Measurements from ENCODE around the gene TLX3. TPM values are rescaled to one million over a fixed set of nuclear protein-coding genes. Genes with fewer than 3 reads are reported as not detected.

The TLX3 gene
- total RNA-seq, 1 experiment from 2014 or later: not detected

- ATAC-seq (peak; percentile 61), DNase-seq (ENCODE audit: low spot score) (peak; percentile 69)
- no peaks in the 10 kb centered on the region for H3K36me3 Mint-ChIP-seq
- H3K4me1 Mint-ChIP-seq: peaks cover 60% of the 10 kb centered on the region
- no peaks in the 10 kb centered on the region for H3K9me3 Mint-ChIP-seq
- ChIA-PET POLR2A (interaction anchor here (1.6 kb wide), 1 partner anchor 9 kb away, joined by 8 read pairs; the partner anchor contains the start of gene TLX3), CTCF (interaction anchor here (0.6 to 2.5 kb wide), 14 partner anchors 9 to 156 kb away, joined by 3 to 40 read pairs (median 5); partner anchors contain the start of gene TLX3)
- H3K4me3 Mint-ChIP-seq: peak overlapping the region; percentile 40
- TF ChIP-seq OVOL2 (CRISPR knock-in tag; IDR thresholded peaks at IDR 0.05; ENCODE audit: borderline replicate concordance) (no peak), ESRRA (CRISPR knock-in tag; IDR thresholded peaks at IDR 0.05; ENCODE audit: borderline replicate concordance) (no peak), ZNF416 (CRISPR knock-in tag; IDR thresholded peaks at IDR 0.05) (no peak), ZBTB43 (CRISPR knock-in tag; IDR thresholded peaks at IDR 0.05) (no peak), GRHL2 (CRISPR knock-in tag; IDR thresholded peaks at IDR 0.05; ENCODE audit: insufficient replicate concordance, severe bottlenecking) (no peak), CREM (CRISPR knock-in tag; IDR thresholded peaks at IDR 0.05) (no peak), ETV6 (CRISPR knock-in tag; IDR thresholded peaks at IDR 0.05) (no peak), ATF2 (CRISPR knock-in tag; IDR thresholded peaks at IDR 0.05; ENCODE audit: borderline replicate concordance, low read depth) (no peak), TP53 (CRISPR knock-in tag; IDR thresholded peaks at IDR 0.05) (no peak), AR (CRISPR knock-in tag; IDR thresholded peaks at IDR 0.05) (no peak), FOXP1 (CRISPR knock-in tag; IDR thresholded peaks at IDR 0.05; ENCODE audit: borderline replicate concordance) (no peak), MYBL2 (CRISPR knock-in tag; IDR thresholded peaks at IDR 0.05) (no peak), USF2 (CRISPR knock-in tag; IDR thresholded peaks at IDR 0.05) (no peak), GABPB1 (CRISPR knock-in tag; IDR thresholded peaks at IDR 0.05) (no peak)
- no peak overlapping the region for H3K27ac Mint-ChIP-seq
- H3K27me3 Mint-ChIP-seq (ENCODE audit: low read depth): peaks cover 100% of the 10 kb centered on the region
Observed at GRCh38 chr5:171318026-171318425, 9.0 kb downstream of the TLX3 start.

- Mint-ChIP-seq H3K27me3 (ENCODE audit: low read depth) (peaks cover 99% of the 10 kb centered on the region), H3K4me3 (no peak overlapping the region), H3K27ac (no peak overlapping the region), H3K4me1 (peaks cover 51% of the 10 kb centered on the region), H3K9me3 (no peaks in the 10 kb centered on the region), H3K36me3 (no peaks in the 10 kb centered on the region)
- POLR2A ChIA-PET: no interaction called here
- DNase-seq (ENCODE audit: low spot score): no peak
- CTCF ChIA-PET: interaction anchor here (1.8 to 5.5 kb wide), 2 partner anchors 12 to 21 kb away, joined by 7 to 39 read pairs; partner anchors contain the start of gene TLX3
- no peak for ATAC-seq
- TF ChIP-seq ATF1 (CRISPR knock-in tag; IDR thresholded peaks at IDR 0.05) (no peak), JAZF1 (CRISPR knock-in tag; IDR thresholded peaks at IDR 0.05) (no peak), AFF4 (CRISPR knock-in tag; IDR thresholded peaks at IDR 0.05; ENCODE audit: borderline replicate concordance) (no peak), ESRRA (CRISPR knock-in tag; IDR thresholded peaks at IDR 0.05; ENCODE audit: borderline replicate concordance) (no peak), ATF6 (CRISPR knock-in tag; IDR thresholded peaks at IDR 0.05) (no peak), CBFB (CRISPR knock-in tag; IDR thresholded peaks at IDR 0.05; ENCODE audit: low read depth) (no peak), ELF4 (CRISPR knock-in tag; IDR thresholded peaks at IDR 0.05; ENCODE audit: low read depth) (no peak), CREM (CRISPR knock-in tag; IDR thresholded peaks at IDR 0.05) (no peak), E2F4 (CRISPR knock-in tag; IDR thresholded peaks at IDR 0.05; ENCODE audit: borderline replicate concordance, low read depth) (no peak)
Observed at GRCh38 chr5:171321447-171321846, 12.4 kb downstream of the TLX3 start.

All from WTC11 (cell line).